ENCODE data around the gene CFLAR.

CFLAR gene

GRCh38 chr2:201100497-201100896 lies 15.5 kb upstream of the CFLAR start:
- Histone ChIP-seq H4K20me1 (ENCODE audit: insufficient read depth, low read length) (no peaks in the 10 kb centered on the region), H3K9me2 (ENCODE audit: low read depth, low read length) (no peaks in the 10 kb centered on the region), H3K27ac (ENCODE audit: low read depth, low read length, poor library complexity, severe bottlenecking) (no peak overlapping the region)

GRCh38 chr2:201105759-201106158 lies 10.2 kb upstream of the CFLAR start:
- Histone ChIP-seq H3K4me1 (ENCODE audit: insufficient read depth, low read length, severe bottlenecking) (no peaks in the 10 kb centered on the region), H3K27me3 (ENCODE audit: insufficient read depth, low read length) (no peaks in the 10 kb centered on the region), H3K27ac (ENCODE audit: low read depth, low read length, poor library complexity, severe bottlenecking) (no peak overlapping the region), H2AFZ (ENCODE audit: low read length) (no peak overlapping the region), H3K9me2 (ENCODE audit: low read depth, low read length) (no peaks in the 10 kb centered on the region), H3K9me3 (ENCODE audit: low read length) (no peaks in the 10 kb centered on the region), H3F3A (ENCODE audit: insufficient read depth, low read length) (no peaks in the 10 kb centered on the region), H3K4me3 (ENCODE audit: low read depth, low read length, poor library complexity, severe bottlenecking) (no peak overlapping the region), H3K4me2 (ENCODE audit: low read length) (no peak overlapping the region), H3K79me2 (ENCODE audit: insufficient read depth, low read length) (no peaks in the 10 kb centered on the region), H4K20me1 (ENCODE audit: insufficient read depth, low read length) (no peaks in the 10 kb centered on the region), H3K9ac (ENCODE audit: low read length) (no peak overlapping the region), H3K36me3 (ENCODE audit: insufficient read depth, low read length) (no peaks in the 10 kb centered on the region)
- TF ChIP-seq CTCF (IDR thresholded peaks at IDR 0.05; ENCODE audit: low read length) (no peak), EZH2 (IDR thresholded peaks at IDR 0.05; ENCODE audit: borderline replicate concordance, low read length) (no peak)

More at GRCh38 chr2:201100497-201100896, 15.5 kb upstream of the CFLAR start:
- no peak overlapping the region for H3K4me2 ChIP-seq (ENCODE audit: low read length)
- H3K9me3 ChIP-seq (ENCODE audit: low read length): no peaks in the 10 kb centered on the region
- no peaks in the 10 kb centered on the region for H3K36me3 ChIP-seq (ENCODE audit: insufficient read depth, low read length)
- H2AFZ ChIP-seq (ENCODE audit: low read length): no peak overlapping the region
- TF ChIP-seq CTCF (IDR thresholded peaks at IDR 0.05; ENCODE audit: low read length): no peak
- no peak for TF ChIP-seq EZH2 (IDR thresholded peaks at IDR 0.05; ENCODE audit: borderline replicate concordance, low read length)
- H3K79me2 ChIP-seq (ENCODE audit: insufficient read depth, low read length): no peaks in the 10 kb centered on the region
- no peaks in the 10 kb centered on the region for H3K27me3 ChIP-seq (ENCODE audit: insufficient read depth, low read length)
- H3K9ac ChIP-seq (ENCODE audit: low read length): no peak overlapping the region
- no peaks in the 10 kb centered on the region for H3F3A ChIP-seq (ENCODE audit: insufficient read depth, low read length)
- H3K4me3 ChIP-seq (ENCODE audit: low read depth, low read length, poor library complexity, severe bottlenecking): no peak overlapping the region
- H3K4me1 ChIP-seq (ENCODE audit: insufficient read depth, low read length, severe bottlenecking): no peaks in the 10 kb centered on the region

GRCh38 chr2:201107624-201108023 lies 8.3 kb upstream of the CFLAR start:
- no peak overlapping the region for H3K9ac ChIP-seq (ENCODE audit: low read length)

More at GRCh38 chr2:201107624-201108023, 8.3 kb upstream of the CFLAR start:
- Histone ChIP-seq H3K36me3 (ENCODE audit: insufficient read depth, low read length) (no peaks in the 10 kb centered on the region), H3K27me3 (ENCODE audit: insufficient read depth, low read length) (no peaks in the 10 kb centered on the region), H3K79me2 (ENCODE audit: insufficient read depth, low read length) (no peaks in the 10 kb centered on the region), H3K9me2 (ENCODE audit: low read depth, low read length) (no peaks in the 10 kb centered on the region), H3K9me3 (ENCODE audit: low read length) (no peaks in the 10 kb centered on the region), H3K4me3 (ENCODE audit: low read depth, low read length, poor library complexity, severe bottlenecking) (no peak overlapping the region), H2AFZ (ENCODE audit: low read length) (no peak overlapping the region), H4K20me1 (ENCODE audit: insufficient read depth, low read length) (no peaks in the 10 kb centered on the region), H3K27ac (ENCODE audit: low read depth, low read length, poor library complexity, severe bottlenecking) (no peak overlapping the region), H3K4me1 (ENCODE audit: insufficient read depth, low read length, severe bottlenecking) (no peaks in the 10 kb centered on the region), H3F3A (ENCODE audit: insufficient read depth, low read length) (no peaks in the 10 kb centered on the region), H3K4me2 (ENCODE audit: low read length) (no peak overlapping the region)
- TF ChIP-seq EZH2 (IDR thresholded peaks at IDR 0.05; ENCODE audit: borderline replicate concordance, low read length) (no peak), CTCF (IDR thresholded peaks at IDR 0.05; ENCODE audit: low read length) (no peak)

All from OCI-LY1 (cell line).